Stomach smooth muscle (tissue), 2 donors: ENCODE data around the gene NRSN2.
"Not testable (repeated sequence)": the region's sequence is repeated elsewhere in the genome, so short reads cannot be mapped to it uniquely, and the experiment has no call there.

Experiments used
- H3K27ac ChIP-seq: one replicate; pipeline ENCODE4 v1.7.0; 2013; ENCODE audit warnings: mild to moderate bottlenecking, low read length, inconsistent platforms
- H3K27me3 ChIP-seq, 2 donors: one replicate each; pipeline ENCODE4 v1.7.0; 2013; ENCODE audit warnings: low read length in 2 of 2; ENCODE audit not compliant: insufficient read depth in 2 of 2, control insufficient read depth in 1 of 2
- H3K36me3 ChIP-seq, 2 donors: one replicate each; pipeline ENCODE4 v1.7.0; 2013; ENCODE audit warnings: low read length in 2 of 2; ENCODE audit not compliant: control insufficient read depth in 2 of 2, insufficient read depth in 2 of 2
- H3K4me1 ChIP-seq: one replicate; pipeline ENCODE4 v1.7.0; 2013; ENCODE audit warnings: low read length; ENCODE audit not compliant: control insufficient read depth, insufficient read depth
- H3K4me3 ChIP-seq, 2 donors: one replicate each; pipeline ENCODE4 v1.7.0; 2013; ENCODE audit warnings: low read length in 2 of 2
- H3K9ac ChIP-seq, 2 donors: one replicate each; pipeline ENCODE4 v1.7.0; 2013; ENCODE audit warnings: low read length in 2 of 2, mild to moderate bottlenecking in 1 of 2
- H3K9me3 ChIP-seq, 2 donors: one replicate each; pipeline ENCODE4 v1.7.0; 2013; ENCODE audit warnings: low read length in 2 of 2; ENCODE audit not compliant: control insufficient read depth in 2 of 2
- donor health status: healthy.
- donor health status: Pancreatic carcinoma.

The NRSN2 gene

GRCh38 chr20:380763-381580 lies 34.1 kb downstream of the NRSN2 start:
- peaks cover 12% of the 10 kb centered on the region for H3K4me1 ChIP-seq
- H3K27me3 ChIP-seq = peaks cover 5 to 24% of the 10 kb centered on the region in 2 donors
- H3K4me3 ChIP-seq = peak overlapping the region; percentile 35 to 69
- no peaks in the 10 kb centered on the region for H3K9me3 ChIP-seq
- H3K36me3 ChIP-seq = no peaks in the 10 kb centered on the region
- no peak overlapping the region for H3K9ac ChIP-seq
- no peak overlapping the region for H3K27ac ChIP-seq

GRCh38 chr20:381581-382290 lies 34.8 kb downstream of the NRSN2 start:
- no peaks in the 10 kb centered on the region for H3K36me3 ChIP-seq
- peaks cover 5 to 22% of the 10 kb centered on the region in 2 donors for H3K27me3 ChIP-seq
- no peak overlapping the region for H3K9ac ChIP-seq
- no peaks in the 10 kb centered on the region for H3K9me3 ChIP-seq
- H3K4me1 ChIP-seq = peaks cover 12% of the 10 kb centered on the region
- H3K27ac ChIP-seq = no peak overlapping the region
- H3K4me3 ChIP-seq = peak overlapping the region; percentile 19 to 69

GRCh38 chr20:382291-383115 lies 35.6 kb downstream of the NRSN2 start:
- H3K27ac ChIP-seq = no peak overlapping the region
- H3K4me1 ChIP-seq = peaks cover 12% of the 10 kb centered on the region
- H3K9ac ChIP-seq = no peak overlapping the region
- peaks cover 5 to 22% of the 10 kb centered on the region in 2 donors for H3K27me3 ChIP-seq
- no peaks in the 10 kb centered on the region for H3K36me3 ChIP-seq
- H3K4me3 ChIP-seq = peak overlapping the region in 1 of 2 donors; percentile 69
- no peaks in the 10 kb centered on the region for H3K9me3 ChIP-seq

DNA sequence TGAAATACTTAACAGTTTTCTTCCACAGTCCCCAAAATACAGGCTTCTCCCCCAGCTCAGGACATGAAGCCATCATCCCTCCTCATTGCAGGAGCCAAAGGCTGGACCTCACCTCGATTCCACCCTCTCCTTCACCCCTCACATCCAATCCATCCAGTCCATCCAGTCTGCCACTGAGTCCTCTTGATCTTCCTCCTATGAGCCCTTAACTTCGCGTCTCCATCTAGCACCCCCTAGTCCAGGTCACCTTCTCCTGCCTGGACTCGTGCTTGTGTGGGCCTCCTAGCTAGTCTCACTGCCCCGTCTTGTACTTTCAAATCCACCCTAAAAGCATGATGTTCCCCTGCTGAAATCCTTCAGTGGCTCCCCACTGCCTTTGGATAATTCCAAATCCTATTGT lies 37.0 kb downstream of the NRSN2 start:
- Histone ChIP-seq H3K27ac (no peak overlapping the region), H3K9ac (no peak overlapping the region), H3K27me3 (peaks cover 5 to 19% of the 10 kb centered on the region in 2 donors), H3K9me3 (no peaks in the 10 kb centered on the region), H3K4me3 (no peak overlapping the region), H3K4me1 (peaks cover 12% of the 10 kb centered on the region), H3K36me3 (no peaks in the 10 kb centered on the region)

DNA sequence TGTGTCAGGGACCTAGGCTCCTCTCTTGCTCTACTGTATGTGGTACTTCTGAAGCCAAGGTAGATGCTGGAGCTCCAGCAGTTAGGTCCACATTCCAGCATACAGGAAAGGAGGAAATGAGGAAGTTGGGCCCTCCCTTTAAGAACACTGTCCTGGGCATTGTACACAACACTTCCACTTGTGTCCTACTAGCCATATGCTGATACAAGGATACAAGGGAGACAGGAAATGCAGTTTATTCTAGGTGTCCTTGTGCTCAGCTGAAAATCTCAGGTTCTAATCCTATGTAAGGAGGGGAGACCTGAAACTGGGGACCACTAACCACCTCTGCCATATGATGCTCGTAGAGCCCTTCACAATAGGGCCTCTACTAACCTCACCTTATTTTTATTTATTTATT lies 37.8 kb downstream of the NRSN2 start:
- no peaks in the 10 kb centered on the region for H3K36me3 ChIP-seq
- no peaks in the 10 kb centered on the region for H3K9me3 ChIP-seq
- peaks cover 5 to 17% of the 10 kb centered on the region in 2 donors for H3K27me3 ChIP-seq
- no peak overlapping the region for H3K9ac ChIP-seq
- H3K4me3 ChIP-seq = no peak overlapping the region
- no peak overlapping the region for H3K27ac ChIP-seq
- peaks cover 12% of the 10 kb centered on the region for H3K4me1 ChIP-seq

- H3K4me3 ChIP-seq = no peak overlapping the region
- H3K4me1 ChIP-seq = peaks cover 12% of the 10 kb centered on the region
- no peaks in the 10 kb centered on the region for H3K9me3 ChIP-seq
- H3K9ac ChIP-seq = no peak overlapping the region
- no peak overlapping the region for H3K27ac ChIP-seq
- H3K27me3 ChIP-seq = peaks cover 5 to 12% of the 10 kb centered on the region in 2 donors
- H3K36me3 ChIP-seq = no peaks in the 10 kb centered on the region
These were observed 38.5 kb downstream of the NRSN2 start for GRCh38 chr20:385448-385847.

DNA sequence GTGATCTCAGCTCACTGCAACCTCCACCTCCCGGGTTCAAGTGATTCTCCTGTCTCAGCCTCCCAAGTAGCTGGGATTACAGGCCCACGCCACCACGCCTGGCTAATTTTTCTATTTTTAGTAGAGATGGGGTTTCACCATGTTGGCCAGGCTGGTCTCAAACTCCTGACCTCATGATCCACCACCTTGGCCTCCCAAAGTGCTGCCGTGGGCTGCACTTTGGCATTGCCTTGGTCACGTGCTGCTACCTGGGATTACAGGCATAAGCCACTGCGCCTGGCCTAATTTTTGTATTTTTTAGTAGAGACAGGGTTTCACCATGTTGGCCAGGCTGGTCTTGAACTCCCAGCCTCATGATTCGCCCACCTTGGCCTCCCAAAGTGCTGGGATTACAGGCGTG lies 39.7 kb downstream of the NRSN2 start:
- H3K9me3 ChIP-seq, H3K27ac ChIP-seq, H3K36me3 ChIP-seq, H3K4me3 ChIP-seq, H3K4me1 ChIP-seq, H3K9ac ChIP-seq: not testable (repeated sequence)
- peaks cover 0 to 10% of the 10 kb centered on the region in 2 donors for H3K27me3 ChIP-seq

DNA sequence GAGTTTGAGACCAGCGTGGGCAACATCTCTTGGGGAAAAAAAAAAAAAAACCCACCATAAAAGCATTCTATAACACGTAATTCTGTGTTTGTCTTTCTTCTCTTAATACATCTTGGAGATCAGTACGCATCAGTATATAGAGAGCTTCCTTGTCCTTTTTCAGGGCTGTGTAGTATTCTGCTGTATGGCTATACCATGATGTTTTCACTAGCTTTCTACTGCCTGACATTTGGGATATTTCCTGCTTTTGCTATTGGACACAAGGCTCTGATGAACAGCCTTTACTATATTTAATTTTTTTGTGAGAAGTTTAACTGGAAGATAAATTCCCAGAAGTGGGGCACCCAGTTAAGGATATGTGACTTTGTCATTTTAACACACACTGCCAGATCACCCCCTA lies 40.6 kb downstream of the NRSN2 start:
- Histone ChIP-seq H3K27ac (no peak overlapping the region), H3K4me1 (no peaks in the 10 kb centered on the region), H3K4me3 (no peak overlapping the region), H3K9ac (no peak overlapping the region), H3K36me3 (no peaks in the 10 kb centered on the region), H3K27me3 (peaks cover 0 to 6% of the 10 kb centered on the region in 2 donors), H3K9me3 (no peaks in the 10 kb centered on the region)

GRCh38 chr20:388034-388994 lies 41.4 kb downstream of the NRSN2 start:
- H3K27me3 ChIP-seq = peaks cover 0 to 4% of the 10 kb centered on the region in 2 donors
- H3K9ac ChIP-seq = no peak overlapping the region

GRCh38 chr20:389220-389619 lies 42.3 kb downstream of the NRSN2 start:
- no peaks in the 10 kb centered on the region for H3K36me3 ChIP-seq
- H3K9ac ChIP-seq = no peak overlapping the region
- no peaks in the 10 kb centered on the region for H3K27me3 ChIP-seq
- no peaks in the 10 kb centered on the region for H3K4me1 ChIP-seq
- H3K4me3 ChIP-seq = no peak overlapping the region
- no peak overlapping the region for H3K27ac ChIP-seq
- H3K9me3 ChIP-seq = no peaks in the 10 kb centered on the region

More at GRCh38 chr20:388034-388994, 41.4 kb downstream of the NRSN2 start:
- Histone ChIP-seq H3K36me3 (no peaks in the 10 kb centered on the region), H3K4me3 (no peak overlapping the region), H3K4me1 (no peaks in the 10 kb centered on the region), H3K27ac (no peak overlapping the region), H3K9me3 (no peaks in the 10 kb centered on the region)
